NCI-H187 (cell line): ENCODE data around the gene ACP6.
"Not testable (repeated sequence)": the region's sequence is repeated elsewhere in the genome, so short reads cannot be mapped to it uniquely, and the experiment has no call there.

Experiments
- DNase-seq, 2 experiments: peaks; one replicate each; lab custom pipeline; 2025; lab: John Stamatoyannopoulos, UW

Gene ACP6

GRCh38 chr1:147670319-147671001 is at the start of gene ACP6:
ACP6 (minus strand) TSS chr1:147670524; CDS start chr1:147670048, 476 bp downstream.
- DNase-seq = peak; percentile 90 to 97

DNA sequence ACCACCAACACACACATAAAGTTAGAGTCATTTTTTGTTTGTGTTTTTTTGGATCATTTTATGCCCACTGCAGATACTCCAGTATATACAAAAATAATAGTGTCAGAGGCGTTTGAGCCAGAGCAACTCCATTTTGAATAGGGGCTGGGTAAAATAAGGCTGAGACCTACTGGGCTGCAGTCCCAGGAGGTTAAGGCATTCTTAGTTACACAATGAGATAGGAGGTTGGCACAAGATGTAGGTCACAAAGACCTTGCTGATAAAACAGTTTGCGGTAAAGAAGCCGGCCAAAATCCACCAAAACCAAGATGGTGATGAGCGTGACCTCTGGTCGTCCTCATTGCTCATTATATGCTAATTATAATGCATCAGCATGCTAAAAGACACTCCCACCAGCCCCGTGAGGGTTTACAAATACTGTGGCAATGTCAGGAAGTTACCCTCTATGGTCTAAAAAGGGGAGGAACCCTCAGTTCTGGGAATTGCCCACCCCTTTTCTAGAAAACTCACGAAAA is 49.4 kb upstream of the ACP6 start:
- no peak for DNase-seq

- no peak for DNase-seq
These were observed 48.8 kb upstream of the ACP6 start for GRCh38 chr1:147719029-147719698.

DNA sequence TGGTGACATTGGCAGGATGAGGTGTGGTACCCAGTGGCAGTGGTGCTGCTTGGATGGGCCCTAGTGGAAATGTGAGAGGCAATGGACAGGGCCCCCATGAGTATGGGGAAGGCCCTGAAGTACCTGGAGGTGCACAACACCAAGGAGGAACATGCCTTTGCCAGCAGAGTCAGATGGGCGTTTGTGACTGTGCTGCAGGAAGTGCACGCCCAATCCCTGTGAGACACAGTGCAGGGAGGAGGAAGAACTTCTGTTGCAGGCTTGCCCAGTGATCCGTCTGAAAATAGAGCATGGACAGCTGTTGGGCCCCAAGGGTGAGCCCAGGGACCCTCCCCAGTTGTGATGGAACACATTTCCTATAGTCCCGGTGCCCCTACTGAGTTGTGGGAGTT is 47.4 kb upstream of the ACP6 start:
- DNase-seq = no peak

- peak in 1 of 2 experiments; percentile 23 for DNase-seq
These were observed 46.9 kb upstream of the ACP6 start for GRCh38 chr1:147717051-147717705.

- DNase-seq = no peak
These were observed 42.3 kb upstream of the ACP6 start for GRCh38 chr1:147712605-147713004.

DNA sequence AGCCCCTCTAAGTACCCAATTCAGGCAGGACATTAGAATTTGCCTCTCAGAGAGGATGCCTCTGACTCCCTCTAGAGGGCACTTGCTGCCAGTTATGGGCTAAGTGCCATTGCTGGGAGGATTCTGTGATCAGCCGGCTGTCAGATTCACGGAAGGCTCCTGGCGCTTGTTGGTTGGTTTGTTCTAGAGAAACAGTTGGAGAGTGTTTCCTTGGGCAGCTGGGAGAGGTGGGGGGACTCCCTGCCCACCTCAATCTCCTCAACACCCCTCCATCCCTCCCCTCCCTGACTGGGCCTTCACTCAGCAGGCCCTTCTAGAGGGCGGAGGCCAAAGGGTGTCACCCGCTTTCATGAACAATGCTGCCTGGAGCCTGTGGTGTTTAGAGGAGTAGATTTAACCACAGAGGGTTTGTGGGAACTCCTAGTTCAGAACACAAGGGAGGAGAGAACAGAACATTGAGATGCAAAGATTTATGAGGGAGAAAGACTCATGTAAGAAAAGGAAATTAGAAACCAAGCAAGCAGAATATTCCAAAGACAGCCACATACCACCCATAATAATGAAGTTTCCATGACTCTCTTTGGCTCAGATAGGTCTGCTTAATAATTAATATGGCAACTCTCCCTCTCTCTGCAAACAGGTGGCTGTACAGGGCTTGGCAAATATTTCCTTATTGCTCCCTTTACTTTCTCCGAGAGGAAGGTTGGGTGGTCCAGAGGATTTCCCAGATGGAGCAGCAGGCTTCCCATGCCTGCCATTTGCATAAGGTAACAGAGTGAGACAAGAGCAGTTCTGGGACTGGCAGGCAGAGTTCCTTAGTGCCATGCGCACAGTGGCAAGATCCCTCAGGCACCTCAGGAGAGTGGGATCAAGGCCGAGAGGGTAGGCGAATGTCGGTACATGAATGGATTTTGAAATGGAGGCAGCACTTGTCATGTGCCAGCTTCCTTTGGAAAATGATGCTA is 30.0 kb upstream of the ACP6 start:
- peak; percentile 62 to 70 for DNase-seq

GRCh38 chr1:147699686-147700041 is 29.3 kb upstream of the ACP6 start:
- DNase-seq = no peak

DNA sequence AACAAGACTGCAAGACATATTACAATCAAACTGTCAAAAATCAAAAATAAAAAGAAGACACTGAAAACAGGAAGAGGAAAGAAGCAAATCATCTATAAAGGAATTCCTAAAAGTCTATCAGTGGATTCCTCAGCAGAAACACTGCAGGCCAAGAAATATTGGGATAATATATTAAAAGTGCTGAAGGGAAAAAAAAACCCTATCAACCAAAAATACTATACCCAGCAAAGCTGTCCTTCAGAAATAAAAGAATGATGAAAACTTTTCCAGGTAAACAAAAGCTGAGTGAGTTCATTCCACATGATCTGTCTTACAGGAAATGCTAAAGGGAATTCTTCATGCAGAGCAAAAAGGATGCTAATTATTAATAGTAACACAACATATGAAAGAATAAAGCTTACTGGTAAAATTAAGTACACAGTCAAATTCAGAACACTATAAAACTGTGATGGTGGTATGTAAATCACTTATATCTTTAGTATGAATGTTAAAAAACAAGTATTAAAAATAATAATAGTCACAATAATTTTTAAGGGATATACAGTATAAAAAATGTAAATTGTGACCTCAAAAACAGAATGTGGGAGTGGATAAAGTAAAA is 12.9 kb upstream of the ACP6 start:
- DNase-seq = no peak

DNA sequence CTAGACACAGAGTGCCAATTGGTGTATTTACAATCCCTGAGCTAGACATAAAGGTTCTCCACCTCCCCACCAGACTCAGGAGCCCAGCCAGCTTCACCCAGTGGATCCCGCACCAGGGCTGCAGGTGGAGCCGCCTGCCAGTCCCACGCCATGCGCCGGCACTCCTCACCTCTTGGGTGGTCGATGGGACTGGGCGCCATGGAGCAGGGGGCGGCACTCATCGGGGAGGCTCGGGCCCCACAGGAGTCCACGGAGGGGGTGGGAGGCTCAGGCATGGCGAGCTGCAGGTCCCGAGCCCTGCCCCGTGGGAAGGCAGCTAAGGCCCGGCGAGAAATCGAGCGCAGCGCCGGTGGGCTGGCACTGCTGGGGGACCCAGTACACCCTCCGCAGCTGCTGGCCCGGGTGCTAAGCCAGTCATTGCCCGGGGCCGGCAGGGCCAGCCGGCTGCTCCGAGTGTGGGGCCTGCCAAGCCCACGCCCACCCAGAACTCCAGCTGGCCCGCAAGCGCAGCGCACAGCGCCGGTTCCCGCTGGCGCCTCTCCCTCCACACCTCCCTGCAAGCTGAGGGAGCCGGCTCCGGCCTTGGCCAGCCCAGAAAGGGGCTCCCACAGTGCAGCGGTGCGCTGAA is 10.4 kb upstream of the ACP6 start:
- DNase-seq = not testable (repeated sequence)

DNA sequence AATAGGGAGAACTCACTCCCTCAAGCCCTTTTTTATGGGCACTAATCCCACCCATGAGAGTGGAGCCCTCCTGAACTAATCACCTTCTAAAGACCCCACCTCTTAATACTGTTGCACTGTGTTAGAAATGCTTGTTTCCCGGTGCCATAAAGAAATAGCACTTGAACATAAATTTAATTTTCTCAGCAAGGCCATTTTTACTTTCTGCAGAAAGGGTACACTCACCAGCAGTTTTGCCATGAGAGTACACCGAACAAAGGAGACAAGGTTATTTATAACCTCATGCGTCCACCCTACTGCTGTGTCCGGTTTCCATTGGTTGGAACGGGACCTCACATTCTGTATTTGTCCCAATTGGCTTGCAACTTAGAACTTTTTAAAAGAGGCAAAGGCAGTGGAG is 7.4 kb upstream of the ACP6 start:
- not testable (repeated sequence) for DNase-seq

DNA sequence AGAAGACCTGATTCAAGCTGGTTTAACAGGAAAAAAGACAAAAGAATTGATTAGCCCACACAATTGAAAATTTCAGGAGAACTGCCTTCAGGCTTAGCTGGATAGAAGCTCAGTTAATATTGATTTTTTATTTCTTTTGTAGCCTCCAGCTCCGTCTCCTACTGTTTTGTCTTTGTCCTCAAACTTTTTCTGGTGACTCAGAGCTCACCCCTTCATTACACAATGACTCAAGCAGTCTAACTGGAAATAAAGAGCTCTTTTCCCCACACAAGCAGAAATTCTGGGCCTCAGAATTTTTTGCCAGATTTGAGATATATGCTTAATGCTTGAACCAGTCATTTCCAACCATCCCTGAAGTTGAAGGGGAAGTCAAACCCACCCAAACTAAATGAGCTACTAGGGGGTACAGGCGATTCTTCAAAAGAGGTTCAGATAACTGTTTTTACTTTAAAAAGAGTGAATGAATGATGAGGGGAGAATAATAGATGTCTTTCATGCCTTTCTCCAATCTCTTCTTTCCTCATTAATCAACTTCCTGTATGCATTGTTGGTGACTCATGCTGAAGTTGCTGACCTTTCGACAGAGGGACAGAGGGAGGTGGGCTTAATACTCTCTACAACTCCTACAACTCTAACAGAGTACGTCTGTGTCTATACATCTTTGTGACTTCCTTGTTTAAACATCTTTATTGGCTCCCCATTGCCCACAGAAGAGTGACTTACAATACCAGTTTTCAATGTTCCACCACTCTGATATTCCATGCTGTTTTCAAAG is 6.2 kb upstream of the ACP6 start:
- no peak for DNase-seq

DNA sequence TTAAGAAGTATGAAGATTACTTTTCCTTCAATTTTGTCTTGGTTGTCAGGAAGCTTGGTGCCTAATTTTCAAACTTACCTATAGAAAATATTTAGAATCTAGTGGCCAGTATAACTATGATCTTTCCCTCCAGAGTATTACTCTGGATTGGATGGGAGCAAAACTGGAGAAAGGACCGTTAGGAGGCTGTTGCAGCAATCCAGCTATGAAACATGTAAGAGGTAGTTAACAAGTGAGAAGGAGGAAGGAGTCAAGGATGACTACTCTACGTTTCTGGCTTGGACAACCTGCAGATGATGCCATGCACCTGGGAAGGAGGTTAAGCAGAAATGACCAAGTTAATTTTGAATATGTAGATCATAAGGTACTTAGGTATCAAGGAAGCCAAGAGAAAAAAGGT is 3.5 kb upstream of the ACP6 start:
- DNase-seq = no peak

DNA sequence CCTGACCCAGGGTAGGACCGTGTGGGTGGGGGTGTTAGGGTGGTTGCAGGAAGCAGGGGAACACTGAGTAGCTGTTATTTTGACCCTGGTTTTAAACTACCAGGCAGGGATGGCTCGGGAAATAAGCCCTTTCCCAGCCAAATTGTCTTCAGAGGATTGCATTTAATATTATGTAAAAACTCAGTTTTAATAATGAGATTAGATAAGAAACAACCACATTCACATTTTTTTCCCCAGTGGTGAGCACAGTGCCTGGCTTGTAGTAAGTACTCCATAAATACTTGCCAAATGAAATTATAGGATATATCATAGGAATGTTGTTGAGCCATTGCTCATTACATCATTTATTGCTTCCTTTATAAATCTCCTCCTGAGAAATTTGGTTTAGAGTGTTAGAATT is 3.1 kb upstream of the ACP6 start:
- DNase-seq = no peak

DNA sequence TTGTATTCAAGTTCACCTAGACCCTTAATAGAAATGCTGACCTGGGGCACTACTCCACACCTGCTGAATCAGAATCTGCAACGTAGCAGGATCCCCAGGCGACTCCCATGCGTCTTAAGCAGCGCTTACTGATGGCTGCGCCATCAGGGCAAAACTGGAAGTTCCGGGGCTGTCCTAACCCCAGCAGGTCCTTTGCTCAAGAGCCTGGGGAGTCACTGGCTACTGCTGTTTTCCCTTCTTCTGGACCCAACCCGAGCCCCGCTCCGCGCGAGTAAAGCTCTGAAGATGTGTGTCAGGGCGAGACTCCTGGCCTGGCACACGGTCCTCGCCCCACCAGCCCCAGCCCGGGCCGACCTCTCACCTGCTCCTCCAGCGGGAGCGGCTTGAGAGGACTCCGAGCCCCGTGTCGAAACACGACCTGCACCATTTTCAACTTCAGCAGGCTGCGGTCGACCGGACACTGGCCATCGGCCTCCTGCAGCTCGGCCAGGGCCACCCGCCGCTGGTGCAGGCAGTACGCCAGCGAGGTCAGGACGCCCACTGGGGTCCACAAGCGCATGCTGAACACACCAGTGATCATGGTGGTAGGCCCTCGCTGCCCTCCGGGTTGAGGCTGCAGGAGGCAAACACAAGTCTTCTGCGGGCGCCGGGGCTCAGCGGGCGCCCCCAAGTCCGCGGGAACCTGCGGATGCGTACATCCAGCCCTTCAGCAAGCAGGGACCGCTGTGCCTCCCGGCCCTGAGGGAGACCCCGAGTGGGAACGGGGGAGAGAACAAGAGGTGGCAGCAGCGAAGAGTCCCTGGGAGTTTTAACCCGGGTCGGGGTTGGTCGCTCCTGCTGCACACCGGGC is 630 bp downstream of the ACP6 start:
- no peak for DNase-seq

GRCh38 chr1:147665521-147665920 is 4.8 kb downstream of the ACP6 start:
- DNase-seq = no peak

GRCh38 chr1:147664206-147664605 is 6.1 kb downstream of the ACP6 start:
- no peak for DNase-seq

GRCh38 chr1:147654511-147654910 is 15.8 kb downstream of the ACP6 start:
- no peak for DNase-seq

- DNase-seq = peak in 1 of 2 experiments; percentile 23
These were observed 18.0 kb downstream of the ACP6 start for GRCh38 chr1:147652306-147652705.
